ENCODE measurements around the gene MARK3. TPM values are rescaled to one million over a fixed set of nuclear protein-coding genes. Genes with fewer than 3 reads are reported as not detected.
A peak's percentile ranks its signal among the peaks of the same experiment; 100 is the strongest.

MARK3 gene
- total RNA-seq, 1 experiment from 2014 or later = 35.8 TPM

DNA sequence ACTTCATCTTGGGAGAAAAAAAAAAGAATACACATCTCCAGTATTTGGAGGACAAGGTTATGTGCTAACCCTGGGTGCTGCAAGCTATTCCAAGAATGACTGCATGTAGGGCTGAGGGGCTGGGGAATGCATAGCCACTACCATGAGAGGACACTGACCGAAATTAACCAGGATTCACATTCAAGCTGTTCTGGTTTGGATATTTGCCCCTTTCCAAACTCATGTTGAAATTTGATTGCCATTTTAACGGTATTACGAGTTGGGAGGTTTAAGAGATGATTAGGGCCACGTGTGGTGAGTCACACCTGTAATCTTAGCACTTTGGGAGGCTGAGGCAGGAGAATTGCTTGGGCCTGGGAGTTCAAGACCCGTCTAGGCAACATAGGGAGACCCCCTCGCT lies 18.5 kb upstream of the MARK3 start:
- no peak for DNase-seq (ENCODE audit: low spot score)

DNA sequence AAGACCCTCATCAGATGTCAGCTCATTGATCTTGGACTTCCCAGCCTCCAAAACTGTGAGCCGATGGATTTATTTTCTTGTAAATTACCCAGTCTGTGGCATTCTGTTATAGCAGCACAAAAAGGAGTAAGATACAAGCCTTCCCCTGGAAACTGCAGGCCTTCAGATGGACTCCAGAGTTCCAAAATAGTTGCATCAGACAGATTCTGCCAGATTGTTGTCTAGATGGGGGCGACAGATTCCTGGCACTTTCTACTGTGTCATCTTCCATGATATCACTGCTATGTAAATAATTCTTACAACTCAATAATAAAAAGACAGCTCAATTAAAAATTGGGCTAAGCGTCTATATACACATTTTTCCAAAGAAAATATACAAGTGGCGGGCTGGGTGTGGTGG lies 17.2 kb upstream of the MARK3 start:
- no peak for DNase-seq (ENCODE audit: low spot score)

DNA sequence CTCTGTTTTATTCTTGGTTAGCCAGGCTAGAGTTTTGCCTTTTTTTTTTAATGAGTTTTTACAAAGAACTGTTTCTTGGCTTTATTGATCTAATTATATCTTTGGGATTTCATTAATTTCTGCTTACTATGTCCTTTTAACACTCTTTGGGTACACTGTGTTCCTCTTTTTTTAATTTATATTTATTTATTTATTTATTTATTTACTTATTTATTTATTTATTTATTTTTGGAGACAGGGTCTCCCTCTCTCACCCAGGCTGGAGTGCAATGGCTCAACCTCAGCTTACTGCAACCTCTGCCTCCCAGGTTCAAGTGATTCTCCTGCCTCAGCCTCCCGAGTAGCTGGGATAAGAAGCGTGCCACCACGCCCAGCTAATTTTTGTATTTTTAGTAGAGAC lies 15.1 kb upstream of the MARK3 start:
- DNase-seq (ENCODE audit: low spot score) = no peak

DNA sequence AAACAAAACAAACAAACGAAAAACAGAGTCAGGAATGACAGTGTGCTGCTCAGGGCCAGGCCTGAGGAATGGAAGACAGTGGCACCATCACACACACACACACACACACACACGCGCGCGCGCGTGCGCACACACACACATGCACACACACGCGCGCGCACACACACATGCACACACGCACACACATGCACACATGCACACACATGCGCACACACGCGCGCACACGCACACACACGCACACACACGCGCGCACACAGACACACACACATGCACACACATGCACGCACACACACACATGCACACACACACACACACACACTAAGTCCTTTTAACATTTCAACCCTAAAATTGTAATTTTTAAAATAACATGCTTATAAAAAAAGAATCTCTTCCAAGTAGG lies 13.2 kb upstream of the MARK3 start:
- DNase-seq (ENCODE audit: low spot score) = no peak

DNA sequence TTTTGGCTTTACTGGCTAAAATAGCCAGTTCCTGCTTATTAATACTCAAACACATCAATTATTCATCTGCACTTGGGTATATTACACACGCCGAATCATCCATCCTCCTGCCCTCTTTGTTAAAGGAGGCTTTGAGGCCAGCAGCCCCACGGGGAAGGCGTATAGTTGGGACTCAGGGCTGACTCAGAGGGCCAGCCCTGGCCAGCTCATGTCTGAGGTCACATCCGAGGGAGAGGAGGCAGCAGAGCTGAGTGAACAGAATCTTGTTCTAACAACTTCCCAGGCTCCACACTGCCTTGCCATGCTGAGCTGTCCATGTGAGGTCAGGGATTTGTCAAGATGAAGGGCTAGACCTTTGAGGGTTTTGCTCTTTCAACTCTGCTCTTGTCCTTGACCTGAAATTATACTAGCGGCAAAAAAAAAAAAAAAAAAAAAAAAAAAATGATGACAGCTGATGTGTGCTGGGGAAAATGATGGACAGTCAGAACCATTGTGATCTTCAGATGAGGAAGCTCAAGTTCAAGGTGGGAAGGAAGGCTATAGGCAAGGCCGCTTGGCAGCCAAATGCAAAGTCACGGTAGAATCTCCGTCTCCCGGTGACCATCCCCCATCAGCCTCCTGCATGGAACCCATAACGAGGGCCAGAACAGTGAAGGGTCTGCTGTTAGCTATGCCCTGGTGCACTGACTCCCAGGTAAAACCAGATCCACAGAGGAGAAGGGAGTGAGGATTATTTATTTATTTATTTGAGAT lies 12.5 kb upstream of the MARK3 start:
- DNase-seq (ENCODE audit: low spot score) = peak; percentile 65

DNA sequence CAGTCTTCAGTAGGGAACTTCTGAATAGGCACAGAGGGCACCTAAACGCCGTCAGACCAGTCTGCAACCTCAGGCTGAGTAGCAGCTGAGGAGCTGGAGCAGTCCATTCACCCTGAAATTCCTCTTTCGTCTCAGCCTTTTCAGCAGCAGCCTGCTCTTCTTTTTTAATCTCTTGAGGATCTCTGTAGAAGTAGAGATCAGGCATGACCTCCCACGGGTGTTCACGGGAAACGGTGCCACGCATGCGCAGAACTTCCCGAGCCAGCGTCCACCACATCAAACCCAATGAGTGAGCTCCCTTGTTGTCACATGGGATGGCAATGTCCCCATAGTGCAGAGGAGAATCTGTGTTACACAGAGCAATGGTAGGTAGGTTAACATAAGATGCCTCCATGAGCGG lies 11.1 kb upstream of the MARK3 start:
- DNase-seq (ENCODE audit: low spot score) = no peak

DNA sequence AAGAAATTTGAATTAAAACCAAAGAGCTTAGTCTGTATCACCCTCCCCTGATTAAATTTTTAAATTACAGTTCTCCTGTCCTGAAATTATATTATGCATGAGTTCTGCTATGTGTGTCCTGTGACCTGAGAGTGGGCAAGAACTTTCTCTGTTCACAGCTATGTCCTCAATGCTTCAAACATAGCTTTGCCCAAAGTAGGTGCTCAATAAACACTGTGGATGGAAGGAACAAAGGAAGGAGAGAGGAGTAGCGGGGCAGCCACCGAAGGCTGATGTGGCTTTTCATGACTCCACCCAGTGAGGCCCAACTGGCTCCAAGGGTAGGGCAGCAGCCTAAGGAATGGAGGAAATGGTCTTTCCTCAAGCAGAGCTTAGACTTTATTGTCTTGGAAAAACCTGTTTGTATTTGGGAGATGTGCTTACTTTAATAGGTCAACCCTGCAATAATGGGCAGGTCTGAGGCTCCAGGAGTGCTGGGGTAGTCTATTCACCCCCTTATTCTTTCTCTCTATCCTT lies 7.6 kb upstream of the MARK3 start:
- DNase-seq (ENCODE audit: low spot score) = no peak

DNA sequence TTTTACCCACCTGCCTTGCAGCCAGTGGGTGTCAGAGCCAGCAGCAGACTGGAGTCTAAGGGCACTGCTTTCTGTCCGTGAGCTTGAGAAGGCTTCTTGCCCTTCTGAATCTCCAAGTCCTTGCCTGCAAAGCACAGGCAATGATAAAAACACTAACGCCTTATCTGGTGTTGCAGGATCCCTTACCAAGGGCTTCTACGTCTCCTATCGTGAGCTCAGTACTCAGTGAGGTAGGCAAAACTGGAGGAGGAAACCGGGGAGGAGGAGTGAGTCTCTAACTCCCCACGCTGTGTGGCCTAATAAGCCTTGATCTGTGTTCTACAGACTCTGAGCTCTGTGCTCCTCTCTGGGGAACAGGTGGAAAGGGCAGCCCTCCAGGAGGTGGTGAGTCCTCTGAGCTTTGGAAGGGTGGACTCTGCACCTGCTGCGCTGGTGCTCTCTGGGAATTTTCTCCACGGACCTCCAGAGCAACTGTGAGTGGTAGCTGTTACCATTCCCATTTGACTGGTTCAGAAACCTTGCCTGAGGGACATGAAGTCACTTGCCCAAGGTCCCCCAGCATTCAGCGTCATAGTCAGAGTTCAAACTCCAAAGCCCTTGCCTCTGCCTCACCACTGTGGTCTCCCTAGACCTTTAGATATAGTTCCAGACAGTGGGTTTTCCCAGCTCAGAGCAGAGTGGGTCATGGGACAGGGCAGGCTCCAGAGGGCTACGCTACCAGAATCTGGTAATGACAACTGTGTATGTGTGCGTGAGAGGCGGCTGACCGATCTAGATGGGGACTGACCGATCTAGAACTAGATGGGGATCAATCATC lies 7.0 kb upstream of the MARK3 start:
- no peak for DNase-seq (ENCODE audit: low spot score)

DNA sequence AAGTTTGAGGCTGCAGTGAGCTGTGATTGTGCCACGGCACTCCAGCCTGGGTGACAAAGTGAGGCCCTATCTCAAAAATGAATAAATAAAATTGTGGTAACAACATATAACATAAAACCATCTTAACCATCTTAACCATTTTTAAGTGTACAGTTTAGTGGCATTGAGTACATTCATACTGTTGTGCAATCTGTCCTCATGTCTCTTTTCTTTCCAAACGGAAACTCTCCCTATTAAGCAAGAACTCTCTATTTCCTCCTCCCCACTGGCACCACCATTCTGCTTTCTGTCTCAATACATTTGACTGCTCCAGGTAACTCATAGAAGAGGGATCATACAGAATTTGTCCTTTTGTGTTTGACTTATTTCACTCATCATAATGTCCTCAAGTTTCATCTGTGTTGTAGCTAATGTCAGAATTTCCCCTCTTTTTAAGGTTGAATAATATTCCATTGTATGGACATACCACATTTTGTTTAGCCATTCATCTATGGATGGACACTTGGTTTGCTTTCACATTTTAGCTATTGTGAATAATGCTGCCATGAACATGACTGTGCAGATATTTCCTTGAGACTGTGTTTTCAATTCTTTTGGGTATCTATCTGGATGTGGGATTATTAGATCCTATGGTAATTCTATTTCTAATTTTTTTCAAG lies 4.4 kb upstream of the MARK3 start:
- DNase-seq (ENCODE audit: low spot score) = no peak

DNA sequence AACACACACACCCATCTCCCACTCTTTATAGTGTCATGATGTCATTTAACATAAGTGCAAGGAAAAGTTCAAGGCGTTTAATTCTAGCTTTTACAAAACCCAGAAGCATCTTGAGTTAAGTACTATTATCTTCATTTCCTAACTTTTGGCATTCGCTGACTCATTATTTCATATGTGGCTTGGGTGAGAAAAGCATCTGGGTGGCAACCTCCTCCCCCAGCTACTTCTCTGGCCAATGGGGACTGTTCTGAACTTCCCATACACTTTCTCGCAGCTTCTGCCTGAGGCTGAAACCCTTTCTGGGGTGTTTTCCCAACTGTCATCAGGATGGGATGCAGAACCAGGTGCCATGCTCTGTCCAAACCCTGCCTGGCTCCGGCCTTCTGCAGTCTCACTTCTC lies 2.8 kb upstream of the MARK3 start:
- DNase-seq (ENCODE audit: low spot score) = peak; percentile 37

DNA sequence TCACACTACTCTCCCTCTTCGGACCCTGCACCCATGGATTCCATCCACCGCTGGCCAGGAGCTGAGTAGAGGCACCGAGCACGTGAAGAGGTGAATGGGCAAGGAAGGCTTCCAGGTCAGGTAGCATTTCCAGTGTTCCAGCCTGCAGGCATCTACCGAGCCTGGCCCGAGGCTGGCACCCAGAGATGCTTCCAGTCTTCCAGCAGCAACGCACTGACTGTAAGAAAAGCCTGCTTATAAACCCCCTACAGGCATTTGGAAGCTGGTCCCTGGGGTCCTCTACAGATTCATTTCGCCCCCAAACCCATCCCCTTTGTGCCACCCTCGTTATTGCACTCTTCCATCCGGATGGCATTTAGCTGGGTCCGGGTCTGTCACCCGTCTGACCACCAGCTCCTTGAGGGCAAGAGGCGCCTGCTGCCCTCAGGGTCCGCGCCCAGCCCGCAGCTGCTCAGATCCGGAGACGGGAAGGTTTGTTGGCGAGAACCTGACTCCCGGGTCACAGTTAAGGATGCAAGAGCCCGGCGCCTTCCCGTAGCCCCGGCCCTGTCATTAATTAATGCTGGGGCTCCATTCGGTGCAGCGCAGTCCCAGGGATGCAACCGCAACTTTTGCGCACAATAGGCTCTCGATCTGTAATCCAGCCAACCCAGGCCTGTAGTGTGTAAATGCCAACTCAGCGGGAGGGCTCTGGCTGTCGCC lies 614 bp upstream of the MARK3 start:
- DNase-seq (ENCODE audit: low spot score) = no peak

DNA sequence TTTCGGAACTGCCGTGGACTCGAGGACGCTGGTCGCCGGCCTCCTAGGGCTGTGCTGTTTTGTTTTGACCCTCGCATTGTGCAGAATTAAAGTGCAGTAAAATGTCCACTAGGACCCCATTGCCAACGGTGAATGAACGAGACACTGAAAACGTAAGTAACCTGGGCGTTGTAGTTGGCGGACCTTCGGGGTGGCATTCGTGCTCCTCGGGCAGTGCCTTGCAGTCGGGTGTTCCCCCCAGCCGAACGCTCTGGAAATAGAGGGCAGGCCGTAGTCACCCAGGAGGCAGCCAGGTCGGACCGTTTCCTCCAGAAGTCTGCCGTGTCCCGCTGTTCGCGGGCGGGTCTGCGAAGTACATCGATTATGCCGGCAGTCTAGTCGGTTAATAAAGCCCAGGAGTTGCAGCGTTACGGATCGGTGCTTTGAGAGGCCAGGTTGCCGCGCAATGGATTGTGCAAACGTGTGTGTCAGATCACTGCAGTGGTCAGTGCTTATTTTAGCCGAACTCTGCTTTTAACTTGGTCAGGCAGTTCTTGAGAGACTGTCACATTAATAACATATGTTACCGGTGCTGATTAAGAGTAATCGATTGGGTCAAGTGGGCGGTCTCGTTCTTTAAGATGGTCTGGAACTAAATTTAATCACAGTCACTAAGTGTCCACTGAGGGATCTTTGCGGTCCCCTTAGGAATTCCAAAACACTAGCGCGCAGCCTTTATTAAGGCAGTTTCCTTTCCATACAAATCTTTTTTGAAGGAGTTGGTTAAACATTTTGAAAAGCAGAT lies 906 bp downstream of the MARK3 start:
- DNase-seq (ENCODE audit: low spot score) = no peak

DNA sequence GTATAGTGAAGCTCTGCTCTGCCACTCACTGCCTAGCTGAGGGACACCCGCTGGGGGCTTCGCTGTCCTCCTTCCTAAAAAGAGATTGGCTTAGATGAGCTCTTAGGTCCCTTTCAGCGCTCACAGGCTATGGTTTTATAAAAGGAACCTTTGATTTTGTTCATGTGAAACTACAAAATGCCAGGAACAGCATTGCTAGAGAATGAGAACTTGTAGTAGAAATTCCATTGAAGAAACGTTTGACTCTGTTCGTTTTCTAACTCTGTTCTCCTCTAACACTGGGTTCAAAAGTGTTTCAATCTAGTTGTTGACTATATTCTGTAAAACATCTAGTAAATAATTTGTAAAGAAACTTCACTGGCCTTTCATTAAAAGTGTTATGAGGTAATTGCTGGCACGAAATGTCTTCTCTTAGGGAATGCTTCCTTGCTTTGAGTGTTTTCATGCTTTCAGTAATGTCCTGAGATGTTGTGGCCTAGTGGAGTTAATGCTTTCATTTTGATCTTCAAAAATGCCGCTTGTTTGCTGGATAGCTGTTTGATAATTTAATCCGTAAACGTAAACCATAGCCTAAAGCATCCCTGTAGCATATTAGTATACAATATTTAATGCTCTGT lies 1.6 kb downstream of the MARK3 start:
- no peak for DNase-seq (ENCODE audit: low spot score)

DNA sequence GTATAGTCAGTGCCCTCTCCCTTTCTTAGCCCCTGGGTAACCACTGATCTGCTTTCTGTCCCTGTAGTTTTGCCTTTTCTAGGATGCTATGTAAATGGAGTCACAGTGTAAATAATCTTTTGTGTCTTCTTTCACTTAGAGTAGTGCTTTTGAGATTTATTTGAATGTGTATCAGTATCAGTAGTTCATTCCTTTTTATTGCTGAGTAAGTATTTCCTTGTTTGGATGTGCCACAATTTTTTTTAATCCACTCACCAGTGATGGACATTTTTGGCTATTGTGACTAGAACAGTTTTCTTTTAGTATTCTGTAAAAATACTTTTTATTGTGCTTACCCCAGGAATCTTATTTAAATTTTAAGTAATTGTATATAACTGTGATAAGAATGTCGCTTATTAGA lies 3.4 kb downstream of the MARK3 start:
- no peak for DNase-seq (ENCODE audit: low spot score)

DNA sequence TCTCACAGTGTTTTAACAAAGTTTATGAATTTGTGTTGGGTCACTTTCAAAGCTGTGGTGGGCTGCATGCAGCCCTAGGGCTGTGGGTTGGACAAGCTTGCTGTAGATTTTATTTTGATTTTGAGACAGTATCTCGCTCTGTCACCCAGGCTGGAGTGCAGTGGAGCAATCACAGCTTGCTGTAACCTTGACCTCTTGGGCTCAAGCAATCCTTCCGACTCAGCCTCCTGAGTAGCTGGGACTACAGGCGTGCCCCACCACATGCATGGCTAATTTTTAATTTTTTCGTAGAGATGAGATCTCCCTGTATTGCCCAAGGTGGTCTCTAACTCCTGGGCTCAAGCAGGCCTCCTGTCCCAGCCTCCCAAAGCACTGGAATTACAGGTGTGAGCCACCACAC lies 5.4 kb downstream of the MARK3 start:
- DNase-seq (ENCODE audit: low spot score) = no peak

DNA sequence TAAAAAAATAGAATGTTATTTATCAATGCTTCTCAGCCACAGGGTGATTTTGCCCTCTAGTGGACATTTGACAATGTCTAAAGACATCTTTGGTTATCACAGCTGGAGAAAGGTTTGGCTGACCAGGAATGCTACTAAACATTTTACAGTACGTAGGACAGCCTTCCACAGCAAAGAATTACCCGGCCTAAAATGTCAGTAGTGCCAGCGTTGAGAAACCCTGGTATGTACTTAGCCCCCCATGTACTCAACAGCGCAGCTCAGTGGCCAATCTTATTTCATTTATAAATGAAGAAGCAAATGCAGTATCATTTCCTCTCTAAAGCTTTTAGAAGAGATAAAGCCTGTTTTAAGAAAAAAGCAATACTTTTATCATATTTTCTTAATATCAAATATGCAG lies 5.8 kb downstream of the MARK3 start:
- DNase-seq (ENCODE audit: low spot score) = peak; percentile 62

DNA sequence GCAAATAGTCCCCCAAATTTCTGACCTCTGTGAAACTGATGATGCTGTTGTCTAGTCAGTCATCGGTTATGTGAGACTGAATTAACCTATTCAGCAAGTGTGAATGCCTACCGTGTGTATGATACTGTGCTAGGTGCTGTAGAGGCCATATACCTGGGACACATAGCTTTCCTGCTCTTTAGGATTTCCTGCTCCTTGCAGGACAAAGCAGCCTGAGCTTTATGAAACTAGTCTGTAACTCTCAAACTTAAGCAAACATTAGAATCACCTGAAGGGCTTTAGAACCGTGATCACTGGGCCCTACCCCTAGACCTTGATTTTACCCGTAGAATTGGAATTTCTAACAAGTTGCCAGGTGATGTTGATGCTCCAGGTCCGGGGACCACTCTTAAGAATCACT lies 6.9 kb downstream of the MARK3 start:
- no peak for DNase-seq (ENCODE audit: low spot score)

DNA sequence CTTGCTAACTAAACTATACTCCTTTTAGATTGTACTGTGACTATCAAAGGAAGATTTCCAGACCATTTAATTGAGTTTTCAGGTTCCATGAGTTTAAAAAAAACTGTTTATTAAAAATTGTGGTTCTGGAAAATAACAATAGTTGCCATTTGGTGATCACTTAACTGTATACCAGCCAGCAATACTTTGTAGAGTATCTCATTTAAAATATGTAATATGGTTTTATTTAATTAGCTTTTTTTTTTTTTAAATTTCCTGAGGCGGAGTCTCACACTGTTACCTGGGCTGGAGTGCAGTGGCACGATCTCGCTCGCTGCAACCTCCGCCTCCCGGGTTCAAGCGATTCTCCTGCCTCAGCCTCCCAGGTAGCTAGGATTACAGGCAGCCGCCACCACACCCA lies 7.4 kb downstream of the MARK3 start:
- no peak for DNase-seq (ENCODE audit: low spot score)

DNA sequence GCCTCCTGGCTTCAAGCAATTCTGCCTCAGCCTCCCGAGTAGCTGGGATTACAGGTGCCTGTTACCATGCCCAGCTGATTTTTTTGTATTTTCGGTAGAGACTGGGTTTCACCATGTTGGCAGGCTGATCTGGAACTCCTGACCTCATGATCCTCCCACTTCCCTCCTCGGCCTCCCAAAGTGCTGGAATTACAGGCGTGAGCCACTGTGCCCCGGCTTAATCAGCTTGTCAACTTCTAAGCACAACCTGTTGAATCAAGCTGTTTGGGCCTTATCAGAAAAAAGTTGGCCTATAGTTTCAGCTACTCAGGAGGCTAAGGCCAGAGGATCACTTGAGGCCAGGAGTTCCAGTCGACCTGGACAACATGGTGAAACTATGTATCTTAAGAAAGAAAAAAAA lies 7.9 kb downstream of the MARK3 start:
- no peak for DNase-seq (ENCODE audit: low spot score)

DNA sequence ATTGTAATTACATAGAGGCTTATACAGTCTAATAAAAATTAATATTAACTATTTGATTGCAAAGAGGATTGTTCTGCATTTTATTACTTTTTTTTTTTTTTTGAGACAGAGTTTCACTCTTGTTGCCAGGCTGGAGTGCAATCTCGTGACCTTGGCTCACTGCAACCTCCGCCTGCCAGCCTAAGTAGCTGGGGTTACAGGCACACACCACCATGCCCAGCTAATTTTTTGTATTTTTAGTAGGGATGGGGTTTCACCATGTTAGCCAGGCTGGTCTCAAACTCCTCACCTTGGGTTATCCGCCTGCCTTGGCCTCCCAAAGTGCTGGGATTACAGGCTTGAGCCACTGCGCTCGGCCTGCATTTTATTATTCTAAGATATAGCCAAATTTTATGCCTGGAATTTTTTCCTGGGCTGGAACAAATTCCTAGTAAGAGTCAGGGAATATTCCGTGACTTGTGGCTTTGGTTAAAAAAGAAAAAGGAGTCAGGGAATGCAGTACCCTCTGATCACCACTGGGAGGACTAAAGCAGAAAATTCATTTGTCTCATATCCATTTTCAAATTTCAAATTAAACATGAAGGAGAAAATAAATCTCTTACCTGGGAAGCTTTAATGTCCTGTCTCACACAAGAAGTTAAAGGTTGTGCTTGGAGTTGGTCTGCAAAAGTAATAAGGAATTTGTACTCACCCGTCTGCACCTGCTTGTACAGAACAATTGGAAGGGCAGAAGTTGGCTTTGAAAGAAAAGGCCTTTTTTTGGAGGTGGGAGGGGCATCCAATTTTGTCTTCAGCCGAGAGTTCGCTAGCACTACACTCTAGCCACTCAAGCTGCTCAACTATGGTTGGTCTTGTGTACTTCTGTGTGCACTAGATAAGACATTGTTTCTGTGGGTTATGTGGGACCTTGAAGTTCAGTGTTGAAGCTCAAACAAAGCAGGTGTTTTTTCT lies 8.7 kb downstream of the MARK3 start:
- DNase-seq (ENCODE audit: low spot score) = no peak
